WTC11 (cell line): Measurements from ENCODE around the gene IL34. TPM values are rescaled to one million over a fixed set of nuclear protein-coding genes. Genes with fewer than 3 reads are reported as not detected.

Experiments
- ATAC-seq: fragments of 200-7000 bp; cut with Tn5 transposase; 2 replicates; pipeline ENCODE4 v1.10.0; 2021; ENCODE audit warnings: mild to moderate bottlenecking, moderate library complexity
- CTCF ChIA-PET: fragments of 300-600 bp; sonication (Branson Sonifier 250); formaldehyde crosslinking; loops from one replicate; lab custom pipeline; 2021; ENCODE audit warnings: antibody characterized with exemption; lab: Charles Lee
- POLR2A ChIA-PET: fragments of 350-600 bp; sonication (Branson Sonifier 250); formaldehyde crosslinking; loops from one replicate; lab custom pipeline; 2021; ENCODE audit warnings: antibody characterized with exemption; lab: Charles Lee
- DNase-seq: peaks from one replicate; pipeline ENCODE4 v3.0.0; 2021; ENCODE audit warnings: low spot score
- H3K27ac Mint-ChIP-seq: 2 replicates; pipeline ENCODE4 v1.8.0; 2021; ENCODE audit warnings: mixed read lengths
- H3K27me3 Mint-ChIP-seq: 2 replicates; pipeline ENCODE4 v1.8.0; 2021; ENCODE audit warnings: low read depth, mild to moderate bottlenecking, moderate library complexity, mixed read lengths
- H3K36me3 Mint-ChIP-seq: 2 replicates; pipeline ENCODE4 v1.8.0; 2021; ENCODE audit warnings: mixed read lengths
- H3K4me1 Mint-ChIP-seq: 2 replicates; pipeline ENCODE4 v1.8.0; 2022; ENCODE audit warnings: mixed read lengths
- H3K4me3 Mint-ChIP-seq: 2 replicates; pipeline ENCODE4 v1.8.0; 2021; ENCODE audit warnings: mild to moderate bottlenecking, moderate library complexity, mixed read lengths
- H3K9me3 Mint-ChIP-seq: 2 replicates; pipeline ENCODE4 v1.8.0; 2021; ENCODE audit warnings: mixed read lengths
- AFF4 ChIP-seq: sonication (generic); formaldehyde crosslinking; IDR thresholded peaks from 2 replicates; pipeline ENCODE4 v1.8.1; 2023; ENCODE audit warnings: mild to moderate bottlenecking, missing genetic modification reagents, borderline replicate concordance
- ATF1 ChIP-seq: sonication (generic); formaldehyde crosslinking; IDR thresholded peaks from 2 replicates; pipeline ENCODE4 v1.8.1; 2023; ENCODE audit warnings: mild to moderate bottlenecking, moderate library complexity, missing genetic modification reagents
- ATF2 ChIP-seq: sonication (generic); formaldehyde crosslinking; IDR thresholded peaks from 2 replicates; pipeline ENCODE4 v1.8.1; 2022; ENCODE audit warnings: low read depth, missing genetic modification reagents, borderline replicate concordance
- ATF6 ChIP-seq: sonication (generic); formaldehyde crosslinking; IDR thresholded peaks from 2 replicates; pipeline ENCODE4 v1.8.1; 2023; ENCODE audit warnings: mild to moderate bottlenecking, missing genetic modification reagents
- EMX1 ChIP-seq: fragments of 250-450 bp; sonication (Bioruptor Pico); IDR thresholded peaks from 2 replicates; pipeline ENCODE4 v1.8.0; 2021; ENCODE audit warnings: mild to moderate bottlenecking
- JAZF1 ChIP-seq: fragments of 250-450 bp; sonication (Bioruptor Pico); IDR thresholded peaks from 2 replicates; pipeline ENCODE4 v1.9.0; 2021; ENCODE audit warnings: moderate library complexity, mild to moderate bottlenecking, inconsistent platforms
- JUN ChIP-seq: sonication (generic); formaldehyde crosslinking; IDR thresholded peaks from 2 replicates; pipeline ENCODE4 v1.8.0; 2023; ENCODE audit warnings: mild to moderate bottlenecking, missing genetic modification reagents
- NFE2L1 ChIP-seq: sonication (generic); formaldehyde crosslinking; IDR thresholded peaks from 2 replicates; pipeline ENCODE4 v1.8.1; 2023; ENCODE audit warnings: missing genetic modification reagents
- NFYB ChIP-seq: sonication (generic); formaldehyde crosslinking; conservative IDR thresholded peaks from 2 replicates; pipeline ENCODE4 v1.8.0; 2022; ENCODE audit warnings: low read depth, missing genetic modification reagents
- NR3C1 ChIP-seq: sonication (generic); formaldehyde crosslinking; conservative IDR thresholded peaks from 2 replicates; pipeline ENCODE4 v1.8.1; 2023; ENCODE audit warnings: low read depth, mild to moderate bottlenecking, missing genetic modification reagents
- PRDM15 ChIP-seq: sonication (generic); formaldehyde crosslinking; IDR thresholded peaks from 2 replicates; pipeline ENCODE4 v1.8.0; 2022; ENCODE audit warnings: missing genetic modification reagents
- PRRX2 ChIP-seq: fragments of 250-450 bp; sonication (Bioruptor Pico); IDR thresholded peaks from 2 replicates; pipeline ENCODE4 v1.8.0; 2021; ENCODE audit warnings: mild to moderate bottlenecking
- TEAD4 ChIP-seq: sonication (generic); formaldehyde crosslinking; IDR thresholded peaks from 2 replicates; pipeline ENCODE4 v1.8.0; 2022; ENCODE audit warnings: mild to moderate bottlenecking, missing genetic modification reagents
- ZNF121 ChIP-seq: sonication (generic); formaldehyde crosslinking; IDR thresholded peaks from 2 replicates; pipeline ENCODE4 v1.8.0; 2023; ENCODE audit warnings: missing genetic modification reagents
- ZNF425 ChIP-seq: fragments of 250-450 bp; sonication (Bioruptor Pico); conservative IDR thresholded peaks from 2 replicates; pipeline ENCODE4 v1.9.0; 2021; ENCODE audit warnings: mild to moderate bottlenecking
- total RNA-seq: library from RNA; stranded (reverse); gene quantifications from 3 replicates; pipeline ENCODE4 v1.2.3, GENCODE V29; 2021

IL34 gene
- total RNA-seq, 1 experiment from 2014 or later = 8.8 TPM

- no peak overlapping the region for H3K27ac Mint-ChIP-seq
- H3K9me3 Mint-ChIP-seq = no peaks in the 10 kb centered on the region
- DNase-seq = no peak
- ChIA-PET POLR2A (interaction anchor here (0.7 kb wide), 1 partner anchor 269 kb away, joined by 4 read pairs; no protein-coding TSS in a partner anchor), CTCF (interaction anchor here (0.8 to 3.0 kb wide), 4 partner anchors 20 to 112 kb away, joined by 3 to 20 read pairs (median 8); no protein-coding TSS in a partner anchor)
- H3K4me3 Mint-ChIP-seq = no peak overlapping the region
- ATAC-seq = no peak
- no peaks in the 10 kb centered on the region for H3K36me3 Mint-ChIP-seq
- H3K27me3 Mint-ChIP-seq = no peaks in the 10 kb centered on the region
- no peak for TF ChIP-seq TEAD4 (CRISPR knock-in tag)
- no peak for TF ChIP-seq NR3C1 (CRISPR knock-in tag)
- no peak for TF ChIP-seq ATF6 (CRISPR knock-in tag)
- TF ChIP-seq JAZF1 (CRISPR knock-in tag) = no peak
- TF ChIP-seq ZNF425 (CRISPR knock-in tag) = no peak
- no peak for TF ChIP-seq JUN (CRISPR knock-in tag)
- TF ChIP-seq ATF1 (CRISPR knock-in tag) = no peak
- TF ChIP-seq NFE2L1 (CRISPR knock-in tag) = no peak
- TF ChIP-seq ATF2 (CRISPR knock-in tag) = no peak
- TF ChIP-seq PRDM15 = no peak
- no peak for TF ChIP-seq EMX1 (CRISPR knock-in tag)
- TF ChIP-seq PRRX2 (CRISPR knock-in tag) = no peak
- peaks cover 13% of the 10 kb centered on the region for H3K4me1 Mint-ChIP-seq
These were observed 13.2 kb downstream of the IL34 start for GRCh38 chr16:70659546-70659945.

GRCh38 chr16:70659953-70660671 is 13.8 kb downstream of the IL34 start:
- POLR2A ChIA-PET = interaction anchor here (0.7 kb wide), 1 partner anchor 269 kb away, joined by 4 read pairs; no protein-coding TSS in a partner anchor
- no peak overlapping the region for H3K27ac Mint-ChIP-seq
- H3K36me3 Mint-ChIP-seq = no peaks in the 10 kb centered on the region
- TF ChIP-seq AFF4 (CRISPR knock-in tag) = no peak
- no peak for TF ChIP-seq NFYB
- no peak for TF ChIP-seq PRRX2 (CRISPR knock-in tag)
- no peak for TF ChIP-seq ZNF121 (CRISPR knock-in tag)
- TF ChIP-seq ATF2 (CRISPR knock-in tag) = no peak
- CTCF ChIA-PET = interaction anchor here (0.8 to 3.0 kb wide), 4 partner anchors 19 to 111 kb away, joined by 3 to 20 read pairs (median 8); no protein-coding TSS in a partner anchor
- peaks cover 13% of the 10 kb centered on the region for H3K4me1 Mint-ChIP-seq
- H3K9me3 Mint-ChIP-seq = no peaks in the 10 kb centered on the region
- DNase-seq (no peak), ATAC-seq (no peak)
- no peak overlapping the region for H3K4me3 Mint-ChIP-seq
- no peaks in the 10 kb centered on the region for H3K27me3 Mint-ChIP-seq
